ENCODE results near the gene ZNF853. TPM values are rescaled to one million over a fixed set of nuclear protein-coding genes. Genes with fewer than 3 reads are reported as not detected.

ZNF853 gene
- total and polyA plus RNA-seq, 8 donors = 1.6 to 30.9 (median 5.6) TPM

DNA sequence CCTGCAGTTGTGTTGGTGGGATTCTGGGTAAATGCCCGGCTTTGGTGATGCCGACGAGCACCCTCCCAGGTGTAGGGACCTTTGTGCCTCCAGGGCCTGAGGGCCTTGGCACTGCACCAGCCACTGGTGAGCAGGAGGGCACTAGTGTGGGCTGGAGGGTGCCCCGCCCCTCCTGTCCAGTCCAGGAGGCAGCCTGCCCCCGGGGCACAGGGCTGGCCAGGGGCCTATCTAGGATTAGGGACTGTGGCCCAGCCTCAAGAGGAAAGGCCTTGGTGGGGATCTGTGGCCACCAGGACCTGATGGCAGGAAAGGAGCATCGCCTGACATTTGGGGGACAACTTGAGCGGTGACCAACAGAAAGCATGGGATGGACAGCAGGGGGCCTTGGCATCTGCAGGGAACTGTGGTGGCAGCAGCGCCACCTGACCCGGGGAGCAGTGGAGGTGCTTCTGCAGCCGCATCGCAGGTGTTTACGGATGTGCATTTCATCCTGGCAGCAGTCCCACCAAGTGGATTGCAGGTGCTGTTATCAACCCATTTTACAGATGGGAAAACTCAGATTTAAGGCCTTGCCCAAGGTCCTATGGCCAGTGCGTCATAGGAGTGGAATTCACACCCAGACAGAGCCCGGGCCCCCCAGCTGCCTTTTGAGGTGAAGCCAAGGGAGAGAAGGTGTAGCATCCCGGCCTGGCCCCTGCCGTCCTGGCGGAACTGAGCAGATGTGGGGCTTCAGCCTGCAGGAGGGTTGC is 32.8 kb downstream of the ZNF853 start:
- Histone ChIP-seq H3K27ac (no peak overlapping the region), H3K4me1 (no peaks in the 10 kb centered on the region), H3K9me3 (peaks cover 0 to 15% (median 7%) of the 10 kb centered on the region in 4 donors), H3K27me3 (no peaks in the 10 kb centered on the region), H3K36me3 (peaks cover 64 to 100% (median 100%) of the 10 kb centered on the region in 4 donors), H3K4me3 (no peak overlapping the region)
- WGBS, 5 donors = 88 to 92% (median 91%) methylated on average over 14 to 17 of the region's 17 CpGs
- intact Hi-C loops (cut with DNase I; ENCODE audit: low total_unique reads) = no loop called here
- TF ChIP-seq POLR2AphosphoS5 (IDR thresholded peaks at IDR 0.05) (no peak), EP300 (IDR thresholded peaks at IDR 0.05) (no peak), POLR2A (IDR thresholded peaks at IDR 0.05) (no peak)
- TF ChIP-seq, protein P1, sequence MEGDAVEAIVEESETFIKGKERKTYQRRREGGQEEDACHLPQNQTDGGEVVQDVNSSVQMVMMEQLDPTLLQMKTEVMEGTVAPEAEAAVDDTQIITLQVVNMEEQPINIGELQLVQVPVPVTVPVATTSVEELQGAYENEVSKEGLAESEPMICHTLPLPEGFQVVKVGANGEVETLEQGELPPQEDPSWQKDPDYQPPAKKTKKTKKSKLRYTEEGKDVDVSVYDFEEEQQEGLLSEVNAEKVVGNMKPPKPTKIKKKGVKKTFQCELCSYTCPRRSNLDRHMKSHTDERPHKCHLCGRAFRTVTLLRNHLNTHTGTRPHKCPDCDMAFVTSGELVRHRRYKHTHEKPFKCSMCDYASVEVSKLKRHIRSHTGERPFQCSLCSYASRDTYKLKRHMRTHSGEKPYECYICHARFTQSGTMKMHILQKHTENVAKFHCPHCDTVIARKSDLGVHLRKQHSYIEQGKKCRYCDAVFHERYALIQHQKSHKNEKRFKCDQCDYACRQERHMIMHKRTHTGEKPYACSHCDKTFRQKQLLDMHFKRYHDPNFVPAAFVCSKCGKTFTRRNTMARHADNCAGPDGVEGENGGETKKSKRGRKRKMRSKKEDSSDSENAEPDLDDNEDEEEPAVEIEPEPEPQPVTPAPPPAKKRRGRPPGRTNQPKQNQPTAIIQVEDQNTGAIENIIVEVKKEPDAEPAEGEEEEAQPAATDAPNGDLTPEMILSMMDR (IDR thresholded peaks at IDR 0.05) = no peak
- DNase-seq = no peak

DNA sequence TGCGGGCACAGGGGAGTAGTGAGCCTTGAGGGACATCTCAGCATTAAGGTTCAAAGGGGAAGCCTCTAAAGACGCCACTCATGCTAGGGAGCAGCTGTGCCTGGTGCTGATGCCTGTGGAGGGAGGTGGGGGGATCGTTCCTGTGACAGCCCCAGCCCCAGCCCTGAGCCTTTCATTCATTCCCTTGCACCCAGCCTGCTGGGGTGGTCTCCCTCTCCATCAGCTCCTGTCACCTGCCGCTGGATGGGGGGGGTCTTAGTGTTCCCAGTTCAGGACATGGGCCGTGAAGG is 33.4 kb downstream of the ZNF853 start:
- Histone ChIP-seq H3K27me3 (no peaks in the 10 kb centered on the region), H3K36me3 (peaks cover 59 to 100% (median 98%) of the 10 kb centered on the region in 4 donors), H3K4me3 (no peak overlapping the region), H3K27ac (no peak overlapping the region), H3K9me3 (peaks cover 0 to 15% (median 7%) of the 10 kb centered on the region in 4 donors), H3K4me1 (no peaks in the 10 kb centered on the region)
- intact Hi-C loops (cut with DNase I; ENCODE audit: low total_unique reads) = no loop called here
- 88 to 100% (median 95%) methylated on average over 3 to 5 of the region's 5 CpGs for WGBS, 5 donors
- TF ChIP-seq POLR2A (IDR thresholded peaks at IDR 0.05) (no peak), POLR2AphosphoS5 (IDR thresholded peaks at IDR 0.05) (no peak), EP300 (IDR thresholded peaks at IDR 0.05) (no peak)
- TF ChIP-seq, protein P1 (IDR thresholded peaks at IDR 0.05) = no peak
- DNase-seq = no peak

DNA sequence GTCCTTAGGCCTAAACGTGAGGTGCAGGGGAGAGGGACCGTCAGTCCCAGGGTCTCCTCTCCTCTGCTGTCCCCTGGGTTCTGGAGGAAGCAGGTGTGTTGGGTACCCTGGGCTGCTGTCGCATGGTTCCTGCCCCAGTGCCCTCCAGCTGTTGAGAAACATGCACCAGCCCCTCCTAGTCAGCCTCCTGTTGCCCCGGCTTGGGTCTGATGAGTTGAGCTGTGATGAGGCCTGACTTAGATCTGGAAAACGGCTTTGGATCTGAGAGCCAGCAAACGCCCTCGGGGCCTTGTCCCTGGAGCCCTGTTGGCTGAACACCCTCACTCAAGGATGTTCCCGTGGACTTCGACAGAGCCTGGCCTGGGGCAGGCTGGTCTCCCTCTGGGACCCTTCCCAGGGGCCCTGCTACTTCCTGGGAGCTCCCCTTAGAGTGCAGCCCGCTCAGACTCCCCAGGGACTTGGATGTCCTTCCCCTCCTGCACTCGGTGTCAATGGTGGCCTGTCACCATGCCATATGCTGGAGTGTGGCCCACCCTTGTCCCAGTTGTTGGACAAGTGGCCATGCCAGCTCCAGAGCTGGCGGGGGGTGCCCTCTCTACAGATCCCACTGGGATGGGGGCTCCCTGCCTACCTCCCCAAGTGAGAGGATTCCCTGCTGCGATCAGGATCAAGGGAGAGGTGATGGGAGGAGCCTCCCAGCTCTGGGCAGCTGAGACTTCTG is 34.0 kb downstream of the ZNF853 start:
- no peaks in the 10 kb centered on the region for H3K27me3 ChIP-seq
- H3K4me3 ChIP-seq = no peak overlapping the region
- H3K36me3 ChIP-seq = peaks cover 58 to 100% (median 98%) of the 10 kb centered on the region in 4 donors
- no peak overlapping the region for H3K27ac ChIP-seq
- H3K9me3 ChIP-seq = peaks cover 0 to 15% (median 7%) of the 10 kb centered on the region in 4 donors
- intact Hi-C loops (cut with DNase I; ENCODE audit: low total_unique reads) = no loop called here
- 83 to 89% (median 87%) methylated on average over 9 to 13 of the region's 13 CpGs for WGBS, 5 donors
- H3K4me1 ChIP-seq = no peaks in the 10 kb centered on the region
- TF ChIP-seq POLR2AphosphoS5 (IDR thresholded peaks at IDR 0.05) (no peak), POLR2A (IDR thresholded peaks at IDR 0.05) (no peak)
- TF ChIP-seq, protein P1 (IDR thresholded peaks at IDR 0.05) = no peak
- no peak for DNase-seq

DNA sequence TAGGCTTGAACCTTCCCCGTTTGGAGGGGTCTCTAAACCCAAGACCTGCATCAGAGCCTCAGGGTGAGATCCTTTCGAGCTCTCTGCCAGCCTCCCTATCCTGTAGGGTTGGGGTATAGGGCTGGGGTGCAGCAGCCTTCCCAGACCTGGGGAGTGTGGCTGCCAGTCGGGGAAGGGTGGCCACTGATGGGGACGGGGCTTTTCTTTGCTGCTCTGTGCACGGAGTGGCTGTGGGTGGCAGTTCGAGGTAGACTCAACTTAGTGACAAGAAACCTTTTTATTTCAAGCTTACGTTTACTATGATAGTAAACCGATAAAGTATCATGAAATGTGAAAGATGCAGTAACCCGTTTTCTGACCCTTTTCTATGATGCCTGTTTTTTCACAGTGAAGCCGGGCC is 34.7 kb downstream of the ZNF853 start:
- no peaks in the 10 kb centered on the region for H3K27me3 ChIP-seq
- no peak for DNase-seq
- peaks cover 0 to 15% (median 7%) of the 10 kb centered on the region in 4 donors for H3K9me3 ChIP-seq
- no peak for TF ChIP-seq POLR2A (IDR thresholded peaks at IDR 0.05)
- TF ChIP-seq, protein P1 (IDR thresholded peaks at IDR 0.05) = no peak
- TF ChIP-seq EP300 (IDR thresholded peaks at IDR 0.05) = no peak
- no peak for TF ChIP-seq POLR2AphosphoS5 (IDR thresholded peaks at IDR 0.05)
- peaks cover 58 to 100% (median 98%) of the 10 kb centered on the region in 4 donors for H3K36me3 ChIP-seq
- WGBS, 5 donors = 93 to 96% (median 95%) methylated on average over 10 of the region's 10 CpGs
- no peaks in the 10 kb centered on the region for H3K4me1 ChIP-seq
- intact Hi-C loops (cut with DNase I; ENCODE audit: low total_unique reads) = no loop called here
- no peak overlapping the region for H3K27ac ChIP-seq
- H3K4me3 ChIP-seq = no peak overlapping the region

Data from stomach (tissue), 9 donors.